Stimulated activated CD4-positive, alpha-beta T cell treated with anti-CD3 and anti-CD28 coated beads, Interleukin-2, amount 100 ng/mL, for 4 hours (primary cell): ENCODE data around the gene PNRC1.
A peak's percentile ranks its signal among the peaks of the same experiment; 100 is the strongest.
"Not testable (repeated sequence)": the region's sequence is repeated elsewhere in the genome, so short reads cannot be mapped to it uniquely, and the experiment has no call there.

ENCODE experiments used
- DNase-seq: peaks from one replicate; pipeline ENCODE4 v3.0.0-alpha.2; 2020; ENCODE audit warnings: low read depth

The PNRC1 gene

GRCh38 chr6:89080281-89081128, at the start of gene PNRC1:
Gene PNRC1, plus strand, starts transcription at chr6:89080751. Its CDS starts 144 bp downstream, at chr6:89080895.
- peak; percentile 100 for DNase-seq

DNA sequence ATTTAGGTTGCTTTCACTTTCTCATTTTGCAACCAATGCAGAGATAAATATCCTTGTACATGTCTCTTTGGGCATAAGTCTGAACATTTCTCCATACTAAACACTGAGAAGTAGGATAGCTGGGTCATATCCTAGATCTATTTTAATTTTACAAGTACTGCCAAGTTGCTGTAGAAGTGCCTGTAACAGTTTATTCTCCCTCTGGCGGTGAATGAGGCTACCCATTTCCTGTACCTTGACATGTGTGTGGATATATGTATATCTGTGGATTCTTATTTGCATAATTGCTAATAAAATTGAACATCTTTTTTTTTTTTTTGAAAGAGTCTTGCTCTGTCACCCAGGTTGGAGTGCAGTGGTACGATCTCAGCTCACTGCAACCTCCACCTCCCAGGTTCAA, 48.0 kb upstream of the PNRC1 start:
- no peak for DNase-seq

DNA sequence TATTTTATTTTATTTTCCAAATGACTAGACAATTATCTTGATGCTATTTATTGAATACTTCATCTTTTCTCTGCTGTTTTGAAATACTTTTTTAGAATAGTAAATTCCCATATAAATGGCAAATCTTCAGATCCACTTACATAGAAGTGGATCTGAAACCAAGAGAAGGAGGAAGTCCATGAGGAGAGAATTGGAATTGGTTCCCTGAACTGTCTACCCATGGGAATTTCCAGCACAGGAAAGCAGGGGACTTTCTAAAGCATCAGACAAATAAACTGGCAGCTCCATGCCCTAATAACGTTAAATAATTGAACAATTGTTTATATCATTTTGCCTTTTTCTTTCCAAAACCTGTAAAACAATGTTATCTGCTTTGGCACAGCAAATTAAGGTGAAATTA, 47.1 kb upstream of the PNRC1 start:
- DNase-seq, result no peak

- DNase-seq, result not testable (repeated sequence)
These were observed 46.4 kb upstream of the PNRC1 start for GRCh38 chr6:89034116-89034515.

DNA sequence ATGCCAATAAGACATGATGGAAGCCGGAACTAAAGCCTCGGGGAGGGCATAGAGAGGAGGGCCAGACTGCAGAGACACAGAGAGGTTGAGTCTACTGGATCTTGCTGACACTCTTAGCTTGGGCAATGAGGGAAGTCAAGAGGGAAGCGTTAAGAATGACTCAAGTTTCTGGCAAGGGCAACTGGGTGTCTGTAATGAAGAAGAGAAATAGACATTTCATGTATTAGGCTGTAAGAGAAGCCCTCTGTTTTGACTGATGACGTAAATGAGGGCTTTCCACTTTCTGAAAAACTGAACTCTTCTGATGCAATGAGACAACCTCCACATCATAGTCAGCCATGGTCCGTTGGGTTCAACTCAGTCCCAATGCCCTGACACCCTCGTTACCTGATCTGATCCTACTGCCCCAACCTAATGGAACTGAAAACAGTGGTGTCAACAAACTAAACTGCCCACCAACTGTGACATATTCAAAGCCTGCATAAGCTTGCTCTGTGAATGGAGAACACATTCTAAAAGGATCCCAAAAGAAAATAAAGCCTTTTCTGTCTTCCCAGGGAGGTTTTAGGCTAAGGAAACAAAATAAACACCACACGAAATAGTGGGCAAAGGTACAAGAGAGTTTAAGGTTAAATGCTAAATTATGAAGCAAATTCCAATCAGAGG, 45.8 kb upstream of the PNRC1 start:
- no peak for DNase-seq

DNA sequence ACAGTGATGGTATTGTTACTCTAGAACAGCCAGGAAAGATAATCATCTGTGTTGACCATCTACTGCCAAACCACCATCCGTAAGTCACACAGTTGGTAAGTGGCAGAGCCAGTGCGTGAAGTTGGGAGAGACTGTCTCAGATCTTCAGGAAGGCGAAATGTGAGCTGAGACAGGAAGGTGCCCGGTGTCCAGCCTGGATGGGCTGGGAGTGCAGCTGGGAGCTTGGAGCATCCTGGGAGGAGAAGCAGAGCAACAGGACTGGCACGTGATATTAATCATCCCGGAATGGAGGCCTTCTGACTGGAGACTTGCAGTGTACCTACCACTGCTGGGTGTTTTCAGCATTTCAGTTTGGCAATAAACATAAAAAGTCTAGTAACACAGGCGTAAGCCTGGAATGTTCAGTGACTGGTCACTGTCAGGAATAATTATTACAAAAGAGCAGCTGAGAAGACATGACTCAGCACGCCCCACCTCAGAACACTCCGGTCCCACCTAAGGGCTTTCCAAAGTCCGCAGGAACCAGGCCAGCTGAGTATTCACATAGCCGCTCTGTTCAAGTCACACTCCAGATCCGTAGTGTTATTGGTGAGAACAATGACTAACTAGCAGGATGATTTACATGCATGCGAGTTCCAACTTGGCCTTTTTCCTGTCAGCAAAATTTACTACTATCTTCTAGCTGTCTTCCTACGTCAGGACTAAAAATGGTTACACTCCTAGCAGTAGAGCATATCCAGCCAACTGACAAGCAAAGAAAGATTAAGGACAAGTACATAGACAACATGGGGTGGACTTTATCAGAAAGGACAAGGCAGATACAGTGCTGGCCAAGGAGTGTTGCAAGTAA, 45.1 kb upstream of the PNRC1 start:
- DNase-seq, result no peak

DNA sequence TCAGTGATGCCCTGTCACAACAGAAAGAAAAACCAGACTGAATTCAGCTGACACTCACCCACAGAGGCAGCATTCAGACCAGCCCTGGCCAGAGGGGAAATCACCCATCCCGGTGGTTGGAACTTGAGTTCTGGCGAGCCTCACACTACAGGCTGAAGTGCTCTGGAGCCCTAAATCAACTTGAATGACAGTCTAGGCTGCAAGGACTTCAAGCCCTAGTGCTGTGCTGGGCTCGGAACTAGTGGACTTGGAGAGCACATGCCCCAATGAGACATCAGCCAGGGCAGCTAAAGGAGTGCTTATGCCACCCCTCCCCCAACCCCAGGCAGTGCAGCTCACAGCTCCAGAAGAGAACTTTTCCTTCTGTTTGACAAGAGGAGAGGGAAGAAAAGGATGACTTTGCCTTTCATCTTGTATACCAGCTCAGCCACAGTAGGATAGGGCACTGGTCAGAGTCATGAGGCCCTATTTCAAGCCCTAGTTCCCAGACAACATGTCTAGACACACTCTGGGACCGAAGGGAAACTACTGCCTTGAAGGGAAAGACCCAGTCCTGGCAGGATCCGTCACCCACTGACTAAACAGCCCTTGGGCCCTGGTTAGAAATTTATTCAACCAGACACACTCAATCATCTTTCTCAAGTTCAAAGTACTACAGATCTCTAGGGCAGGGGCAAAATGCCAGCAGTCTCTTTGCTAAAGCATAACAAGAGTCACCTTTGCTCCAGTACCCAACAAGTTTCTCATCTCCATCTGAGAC, 43.2 kb upstream of the PNRC1 start:
- no peak for DNase-seq

GRCh38 chr6:89037901-89038293, 42.7 kb upstream of the PNRC1 start:
- not testable (repeated sequence) for DNase-seq

DNA sequence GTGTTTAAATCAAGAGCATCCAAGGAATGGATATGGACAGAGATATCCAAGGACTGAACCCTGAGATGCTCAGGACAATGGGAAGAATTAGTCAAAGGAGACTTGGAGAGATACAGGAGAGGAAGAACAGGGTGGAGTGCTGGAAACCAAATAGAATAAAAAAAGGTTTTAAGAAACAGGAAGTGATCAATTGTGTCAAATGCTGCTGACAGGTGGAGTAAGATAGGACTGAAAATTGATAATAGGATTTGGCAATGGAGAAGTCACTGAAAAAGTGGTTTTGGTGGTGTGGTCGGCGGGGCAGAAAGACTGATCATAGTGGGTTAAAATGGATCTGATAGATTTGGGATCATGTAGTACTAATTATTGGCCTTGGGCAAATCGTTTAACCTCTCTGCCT, 37.9 kb upstream of the PNRC1 start:
- no peak for DNase-seq

- no peak for DNase-seq
These were observed 36.1 kb upstream of the PNRC1 start for GRCh38 chr6:89044328-89045010.

- DNase-seq, result no peak
These were observed 35.6 kb upstream of the PNRC1 start for GRCh38 chr6:89045011-89045387.

- no peak for DNase-seq
These were observed 35.0 kb upstream of the PNRC1 start for GRCh38 chr6:89045576-89045975.

GRCh38 chr6:89047473-89047872, 33.1 kb upstream of the PNRC1 start:
- DNase-seq, result no peak

DNA sequence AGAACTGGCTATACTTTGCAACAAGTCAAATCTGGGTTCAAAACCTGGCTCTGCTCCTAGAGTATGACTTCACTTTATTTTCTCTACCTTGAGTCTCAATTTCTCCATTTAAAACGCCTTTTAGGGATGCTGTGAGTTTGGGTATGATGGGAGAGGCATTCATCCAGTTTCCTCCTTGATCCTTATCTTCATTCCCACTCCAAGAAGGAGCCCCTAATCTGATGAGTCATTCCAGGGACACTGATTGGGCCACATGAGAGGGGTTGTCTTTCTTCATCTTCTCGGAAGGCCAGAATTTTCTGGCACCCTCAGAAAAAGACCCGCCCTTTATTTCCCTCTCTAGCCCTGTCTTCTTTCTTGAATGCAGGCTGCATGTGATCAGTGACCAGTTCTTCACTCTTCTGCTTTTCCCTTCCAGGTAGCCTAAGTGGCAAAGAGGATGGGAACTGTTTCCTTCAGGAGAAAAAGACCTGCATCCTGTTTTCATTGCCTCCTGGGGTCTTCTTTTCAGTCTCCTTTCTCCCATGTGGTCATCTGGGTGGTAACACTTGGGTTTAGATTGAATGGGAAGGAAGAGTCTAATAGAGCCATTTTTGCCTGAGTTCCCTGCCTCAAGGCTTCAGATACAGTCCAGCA, 32.1 kb upstream of the PNRC1 start:
- no peak for DNase-seq

DNA sequence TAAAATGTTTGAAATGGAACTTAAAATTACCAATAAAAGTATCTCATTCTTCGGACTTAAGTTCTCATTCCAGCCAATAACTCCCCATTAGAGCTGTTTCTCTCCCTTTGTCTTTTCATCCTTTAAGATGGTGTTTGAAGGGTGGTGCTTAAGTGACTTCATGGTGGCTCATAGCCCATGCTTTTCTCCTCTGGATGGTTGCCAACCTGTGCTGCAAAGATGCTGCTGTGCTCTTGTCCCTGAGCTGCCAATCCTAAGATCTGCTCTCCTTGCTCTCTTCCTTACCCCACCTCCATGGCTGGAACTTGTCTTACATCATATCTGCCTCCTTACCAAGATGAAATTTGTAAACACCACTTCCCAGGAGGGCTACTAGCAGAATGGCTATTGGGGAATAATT, 31.6 kb upstream of the PNRC1 start:
- no peak for DNase-seq

GRCh38 chr6:89050155-89050554, 30.4 kb upstream of the PNRC1 start:
- DNase-seq, result no peak

DNA sequence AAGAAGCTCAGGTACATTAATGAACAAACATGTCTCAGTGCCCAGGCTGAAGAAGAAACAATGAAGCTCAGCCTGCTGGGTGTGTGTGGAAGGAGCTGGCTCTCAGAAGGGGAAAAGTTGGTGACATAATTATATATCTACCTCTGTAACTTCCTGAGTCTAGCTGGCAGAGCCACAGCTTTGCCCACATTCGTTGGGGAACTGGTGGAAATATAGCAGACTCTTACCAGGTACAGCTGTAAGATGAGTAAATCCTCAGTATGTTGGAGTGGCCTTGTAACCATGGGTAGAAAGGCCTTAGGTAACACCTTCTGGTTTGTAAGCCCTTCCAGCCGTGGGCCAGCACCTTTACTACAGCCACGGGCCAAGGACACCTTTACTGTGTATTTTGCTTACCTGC, 29.9 kb upstream of the PNRC1 start:
- no peak for DNase-seq

- DNase-seq, result no peak
These were observed 28.9 kb upstream of the PNRC1 start for GRCh38 chr6:89051676-89052075.

GRCh38 chr6:89054208-89054607, 26.3 kb upstream of the PNRC1 start:
- DNase-seq, result no peak

DNA sequence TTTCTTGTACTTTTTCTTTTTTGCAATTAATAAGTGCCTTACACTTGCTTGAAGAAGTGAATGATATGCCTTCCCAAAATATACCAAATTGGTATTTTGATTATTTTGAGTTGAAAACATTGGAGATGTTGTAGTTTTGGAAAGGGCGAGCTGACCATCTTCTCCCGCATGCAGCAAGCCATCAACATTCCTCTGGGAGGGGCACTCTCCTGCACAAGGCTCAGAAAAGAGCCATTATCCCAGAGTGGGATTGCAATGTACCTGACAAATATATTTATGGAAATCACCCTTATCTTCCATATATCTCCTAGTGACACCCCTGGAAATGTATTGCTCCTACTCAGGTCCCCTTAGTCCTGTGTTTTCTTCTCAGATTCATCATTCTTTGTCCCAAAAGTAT, 22.8 kb upstream of the PNRC1 start:
- no peak for DNase-seq

- no peak for DNase-seq
These were observed 21.9 kb upstream of the PNRC1 start for GRCh38 chr6:89058627-89059026.
